Activated T-cell treated with anti-CD3 and anti-CD28 coated beads for 1 hour (primary cell): ENCODE results near the gene BCAN.

Experiments used
- DNase-seq: peaks from one replicate; pipeline ENCODE4 v3.0.0-alpha.2; 2020; ENCODE audit warnings: low read depth

BCAN gene

GRCh38 chr1:156700736-156701531 lies 59.0 kb downstream of the BCAN start:
- DNase-seq = no peak

GRCh38 chr1:156703336-156703735 lies 61.4 kb downstream of the BCAN start:
- no peak for DNase-seq

DNA sequence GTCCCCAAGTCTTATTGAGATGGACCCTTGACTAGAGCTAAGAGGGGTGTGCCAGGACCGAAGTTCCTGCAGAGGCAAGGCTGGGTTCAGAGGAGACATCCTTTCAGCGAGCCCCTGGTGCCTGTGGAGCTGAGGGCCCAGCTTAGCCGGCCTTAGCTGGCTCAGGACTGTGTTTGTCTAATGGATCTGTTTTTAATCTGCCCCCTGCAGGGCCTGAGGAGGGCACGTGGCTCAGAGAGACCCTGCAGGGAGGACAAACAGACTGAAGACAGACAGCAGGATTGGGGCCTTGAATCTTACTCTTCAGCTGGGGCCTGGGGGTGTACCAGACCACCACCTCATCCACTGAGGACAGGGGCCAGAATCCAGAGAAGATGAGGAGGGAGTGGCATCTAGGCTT lies 61.8 kb downstream of the BCAN start:
- no peak for DNase-seq

- DNase-seq = no peak
Observed at GRCh38 chr1:156704166-156704711, 62.3 kb downstream of the BCAN start.

DNA sequence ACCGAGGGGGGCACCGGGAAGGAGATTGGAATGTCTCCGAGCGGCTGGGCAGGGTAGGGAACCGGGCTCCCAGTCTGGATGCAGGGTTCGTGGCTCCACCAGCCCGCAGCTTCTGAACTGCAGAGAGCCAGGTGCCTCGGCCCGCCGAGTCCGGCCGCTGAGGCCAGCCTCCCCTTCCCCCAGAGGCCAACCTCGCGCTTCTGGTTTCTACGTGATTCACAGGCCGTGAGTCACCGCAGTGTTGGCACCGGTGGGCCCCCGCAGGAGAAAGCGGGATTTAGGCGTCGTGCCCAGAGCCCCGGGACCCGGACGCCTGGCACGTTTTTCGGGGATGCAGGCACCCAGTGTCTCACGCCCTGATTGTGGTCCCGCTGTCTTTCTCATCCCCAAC lies 63.0 kb downstream of the BCAN start:
- DNase-seq = no peak

- DNase-seq = no peak
Observed at GRCh38 chr1:156705321-156705917, 63.5 kb downstream of the BCAN start, which contains the start of gene CRABP2. Gene CRABP2 (minus strand): TSS chr1:156705583. CDS start chr1:156705446, 137 bp downstream.

DNA sequence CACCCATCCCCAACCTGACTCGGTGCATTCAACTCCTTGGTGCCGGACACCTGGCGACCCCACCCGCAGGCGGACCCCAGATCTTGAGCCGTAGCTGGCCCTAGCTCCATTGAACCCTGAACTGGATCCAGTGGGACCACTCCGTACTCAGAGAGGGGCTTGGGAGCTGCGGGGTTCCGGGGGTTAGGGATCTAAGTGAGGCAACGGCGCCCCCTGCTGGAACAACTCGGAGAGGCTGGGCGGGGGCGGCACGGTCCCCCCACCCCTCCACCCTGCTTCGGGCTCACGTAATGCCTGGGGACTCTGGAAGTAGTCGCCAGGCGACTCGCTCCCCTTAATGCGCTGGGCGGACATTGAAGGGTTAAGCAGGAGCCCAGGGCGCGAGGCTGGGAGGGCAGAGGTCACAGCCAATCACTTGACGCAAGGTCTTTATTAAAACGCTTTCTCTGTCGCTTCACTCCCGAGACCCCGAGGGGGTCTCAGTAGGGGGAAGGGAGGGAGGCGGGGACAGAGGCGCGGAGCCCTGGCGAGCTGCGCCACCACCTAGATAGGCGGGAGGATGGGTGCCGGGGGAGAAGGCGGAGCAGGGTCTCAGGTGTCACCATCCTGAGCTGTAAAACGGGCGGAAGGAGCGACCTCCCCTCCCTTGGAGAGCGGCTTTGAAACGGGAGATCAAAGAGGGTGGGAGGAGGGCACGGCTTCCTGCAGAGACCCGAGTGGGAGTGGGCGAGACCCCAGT lies 64.2 kb downstream of the BCAN start:
- DNase-seq = peak; percentile 67

DNA sequence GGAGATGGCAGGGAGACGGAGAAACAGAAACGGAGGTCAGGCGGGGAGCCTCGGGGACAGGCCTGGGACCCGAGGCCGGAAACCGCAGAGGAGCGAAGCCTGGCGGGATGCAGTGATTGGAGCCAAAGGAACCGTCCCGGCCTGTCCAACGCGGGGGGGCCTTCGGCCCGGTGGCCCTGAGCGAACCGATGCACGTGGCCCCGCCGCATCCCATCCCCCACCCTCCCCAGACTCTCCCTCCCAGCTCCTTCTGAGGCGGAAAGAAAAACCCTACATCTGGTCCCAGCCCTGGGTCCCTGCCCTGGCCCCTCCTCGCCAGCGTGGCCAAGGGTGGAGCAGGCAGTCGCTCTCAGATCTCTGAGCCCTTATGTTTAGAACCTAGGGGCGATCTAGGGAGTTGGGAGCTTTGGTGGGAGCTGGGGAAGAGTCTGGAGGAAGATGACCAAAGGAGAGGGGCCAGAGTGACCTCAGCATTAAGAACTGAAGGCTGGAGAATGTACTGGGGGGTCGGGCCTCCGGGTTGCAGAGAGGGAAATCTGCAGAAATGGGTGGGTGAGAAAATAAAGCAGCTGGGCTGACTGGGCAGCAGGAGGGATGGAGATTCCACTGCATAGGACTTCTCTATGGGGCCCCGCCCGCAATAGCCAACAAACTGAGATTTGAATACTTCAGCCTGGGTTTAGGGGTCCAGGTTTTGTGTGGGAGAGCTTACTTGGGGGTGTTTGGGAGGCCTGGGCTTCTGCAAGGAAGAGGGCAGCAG lies 64.9 kb downstream of the BCAN start:
- DNase-seq = no peak

GRCh38 chr1:156707417-156708217 lies 65.7 kb downstream of the BCAN start:
- DNase-seq = no peak

GRCh38 chr1:156708218-156708661 lies 66.3 kb downstream of the BCAN start:
- no peak for DNase-seq

DNA sequence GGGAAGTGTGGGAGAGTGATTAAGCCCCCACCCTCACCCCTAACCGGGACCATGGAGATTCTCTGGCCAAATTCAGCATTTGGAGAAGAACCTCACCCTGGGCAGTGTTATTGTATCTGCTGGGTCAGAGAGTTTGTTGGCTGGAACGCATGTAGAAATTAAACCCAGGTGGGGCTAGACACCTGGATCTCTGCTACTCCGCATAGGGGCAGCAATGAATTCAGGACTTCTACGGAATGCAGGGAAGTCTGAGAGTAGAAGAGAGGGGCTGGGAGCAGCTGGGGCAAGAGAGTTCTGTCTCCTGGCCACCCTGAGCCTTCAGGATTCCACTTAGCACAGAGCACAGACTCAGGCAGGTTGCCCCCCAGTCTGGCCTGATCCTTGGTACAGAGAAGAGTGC lies 67.1 kb downstream of the BCAN start:
- no peak for DNase-seq
